Stimulated activated naive CD8-positive, alpha-beta T cell treated with anti-CD3 and anti-CD28 coated beads, Interleukin-15, Interleukin-2, amounts not matched to agents 100 ng/mL and 50 ng/mL, for 24 hours (primary cell): Measurements from ENCODE around the gene ABCA10.
"Not testable (repeated sequence)": the region's sequence is repeated elsewhere in the genome, so short reads cannot be mapped to it uniquely, and the experiment has no call there.

ENCODE experiments used
- H3K27ac Mint-ChIP-seq: one replicate; pipeline ENCODE4 v1.8.0; 2021; ENCODE audit warnings: mild to moderate bottlenecking, mixed read lengths
- H3K27me3 Mint-ChIP-seq: one replicate; pipeline ENCODE4 v1.8.0; 2021; ENCODE audit warnings: mixed read lengths
- H3K36me3 Mint-ChIP-seq: one replicate; pipeline ENCODE4 v1.8.0; 2021; ENCODE audit warnings: low read depth, mixed read lengths
- H3K4me1 Mint-ChIP-seq: one replicate; pipeline ENCODE4 v1.8.0; 2021; ENCODE audit warnings: low read depth, mixed read lengths
- H3K4me3 Mint-ChIP-seq: one replicate; pipeline ENCODE4 v1.8.0; 2021; ENCODE audit warnings: mild to moderate bottlenecking, mixed read lengths
- H3K9me3 Mint-ChIP-seq: one replicate; pipeline ENCODE4 v1.8.0; 2021; ENCODE audit warnings: mixed read lengths

ABCA10 gene, protein sequence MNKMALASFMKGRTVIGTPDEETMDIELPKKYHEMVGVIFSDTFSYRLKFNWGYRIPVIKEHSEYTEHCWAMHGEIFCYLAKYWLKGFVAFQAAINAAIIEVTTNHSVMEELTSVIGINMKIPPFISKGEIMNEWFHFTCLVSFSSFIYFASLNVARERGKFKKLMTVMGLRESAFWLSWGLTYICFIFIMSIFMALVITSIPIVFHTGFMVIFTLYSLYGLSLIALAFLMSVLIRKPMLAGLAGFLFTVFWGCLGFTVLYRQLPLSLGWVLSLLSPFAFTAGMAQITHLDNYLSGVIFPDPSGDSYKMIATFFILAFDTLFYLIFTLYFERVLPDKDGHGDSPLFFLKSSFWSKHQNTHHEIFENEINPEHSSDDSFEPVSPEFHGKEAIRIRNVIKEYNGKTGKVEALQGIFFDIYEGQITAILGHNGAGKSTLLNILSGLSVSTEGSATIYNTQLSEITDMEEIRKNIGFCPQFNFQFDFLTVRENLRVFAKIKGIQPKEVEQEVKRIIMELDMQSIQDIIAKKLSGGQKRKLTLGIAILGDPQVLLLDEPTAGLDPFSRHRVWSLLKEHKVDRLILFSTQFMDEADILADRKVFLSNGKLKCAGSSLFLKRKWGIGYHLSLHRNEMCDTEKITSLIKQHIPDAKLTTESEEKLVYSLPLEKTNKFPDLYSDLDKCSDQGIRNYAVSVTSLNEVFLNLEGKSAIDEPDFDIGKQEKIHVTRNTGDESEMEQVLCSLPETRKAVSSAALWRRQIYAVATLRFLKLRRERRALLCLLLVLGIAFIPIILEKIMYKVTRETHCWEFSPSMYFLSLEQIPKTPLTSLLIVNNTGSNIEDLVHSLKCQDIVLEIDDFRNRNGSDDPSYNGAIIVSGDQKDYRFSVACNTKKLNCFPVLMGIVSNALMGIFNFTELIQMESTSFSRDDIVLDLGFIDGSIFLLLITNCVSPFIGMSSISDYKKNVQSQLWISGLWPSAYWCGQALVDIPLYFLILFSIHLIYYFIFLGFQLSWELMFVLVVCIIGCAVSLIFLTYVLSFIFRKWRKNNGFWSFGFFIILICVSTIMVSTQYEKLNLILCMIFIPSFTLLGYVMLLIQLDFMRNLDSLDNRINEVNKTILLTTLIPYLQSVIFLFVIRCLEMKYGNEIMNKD (N-terminal part only)

GRCh38 chr17:69228576-69228975, at the start of gene ABCA10:
ABCA10 (minus strand) TSS chr17:69228824; CDS start chr17:69225358, 3,466 bp downstream.
- Mint-ChIP-seq H3K36me3 (no peaks in the 10 kb centered on the region), H3K4me1 (peaks cover 16% of the 10 kb centered on the region), H3K9me3 (peaks cover 15% of the 10 kb centered on the region), H3K4me3 (no peak within 1 kb of the TSS), H3K27ac (no peak within 1 kb of the TSS), H3K27me3 (no peaks in the 10 kb centered on the region)

- H3K4me1 Mint-ChIP-seq, H3K9me3 Mint-ChIP-seq, H3K4me3 Mint-ChIP-seq, H3K27ac Mint-ChIP-seq, H3K27me3 Mint-ChIP-seq: not testable (repeated sequence)
- peaks cover 29% of the 10 kb centered on the region for H3K36me3 Mint-ChIP-seq
These were observed 47.7 kb upstream of the ABCA10 start for GRCh38 chr17:69276279-69276678.

DNA sequence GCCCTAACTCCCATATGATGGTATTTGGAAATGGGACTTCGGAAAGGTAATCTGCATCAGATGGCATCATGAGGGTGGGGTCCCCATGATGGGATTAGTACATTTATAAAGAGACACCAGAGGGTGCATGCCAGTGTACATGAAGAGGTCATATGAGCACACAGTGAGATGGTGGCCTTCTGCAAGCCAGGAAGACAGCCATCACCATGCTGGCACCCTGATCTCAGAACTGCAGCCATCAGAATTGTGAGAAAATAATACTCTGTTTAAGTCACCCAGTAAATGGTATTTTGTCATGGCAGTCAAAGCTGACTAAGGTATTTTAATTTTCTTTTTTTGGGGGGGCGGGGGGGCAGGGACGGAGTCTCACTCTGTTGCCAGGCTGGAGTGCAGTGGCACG, 47.1 kb upstream of the ABCA10 start:
- Mint-ChIP-seq H3K27me3 (no peaks in the 10 kb centered on the region), H3K36me3 (peaks cover 29% of the 10 kb centered on the region), H3K27ac (no peak overlapping the region), H3K4me1 (no peaks in the 10 kb centered on the region), H3K9me3 (no peaks in the 10 kb centered on the region), H3K4me3 (no peak overlapping the region)

- no peaks in the 10 kb centered on the region for H3K27me3 Mint-ChIP-seq
- H3K4me3 Mint-ChIP-seq: no peak overlapping the region
- peaks cover under 1% of the 10 kb centered on the region for H3K9me3 Mint-ChIP-seq
- H3K4me1 Mint-ChIP-seq: no peaks in the 10 kb centered on the region
- H3K27ac Mint-ChIP-seq: no peak overlapping the region
- H3K36me3 Mint-ChIP-seq: peaks cover 17% of the 10 kb centered on the region
These were observed 42.4 kb upstream of the ABCA10 start for GRCh38 chr17:69271023-69271422.

- Mint-ChIP-seq H3K4me3 (no peak overlapping the region), H3K27me3 (no peaks in the 10 kb centered on the region), H3K36me3 (peaks cover 20% of the 10 kb centered on the region), H3K9me3 (peaks cover 4% of the 10 kb centered on the region), H3K27ac (no peak overlapping the region), H3K4me1 (no peaks in the 10 kb centered on the region)
These were observed 40.7 kb upstream of the ABCA10 start for GRCh38 chr17:69269131-69269998.

DNA sequence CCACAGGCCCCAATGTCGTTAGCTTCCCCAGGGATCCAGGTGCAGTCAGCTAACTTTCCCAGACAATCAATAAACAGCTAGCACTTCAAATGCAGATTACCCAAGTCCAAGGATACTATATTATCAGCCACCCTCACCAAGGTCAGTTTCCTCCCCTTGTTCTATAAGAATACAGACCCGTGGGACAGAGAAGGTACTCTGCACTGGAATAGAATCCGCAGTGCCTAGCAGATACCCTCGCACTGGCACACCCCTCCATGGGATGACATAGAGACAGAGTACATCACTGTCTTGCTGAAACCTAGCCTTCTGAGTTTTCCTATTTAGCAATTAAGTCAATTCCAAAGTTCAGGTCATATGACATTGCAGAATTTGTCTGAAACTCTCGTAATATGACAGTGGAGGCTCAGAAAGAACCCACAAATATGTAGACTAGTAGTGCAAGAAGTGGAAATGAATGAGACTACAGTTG, 40.0 kb upstream of the ABCA10 start:
- no peaks in the 10 kb centered on the region for H3K4me1 Mint-ChIP-seq
- H3K4me3 Mint-ChIP-seq: no peak overlapping the region
- no peak overlapping the region for H3K27ac Mint-ChIP-seq

GRCh38 chr17:69267219-69267618, 38.6 kb upstream of the ABCA10 start:
- no peak overlapping the region for H3K27ac Mint-ChIP-seq
- H3K27me3 Mint-ChIP-seq: no peaks in the 10 kb centered on the region
- peaks cover 4% of the 10 kb centered on the region for H3K9me3 Mint-ChIP-seq
- H3K36me3 Mint-ChIP-seq: peaks cover 21% of the 10 kb centered on the region
- H3K4me1 Mint-ChIP-seq: no peaks in the 10 kb centered on the region
- no peak overlapping the region for H3K4me3 Mint-ChIP-seq

More for the DNA sequence above, 40.0 kb upstream of the ABCA10 start:
- H3K27me3 Mint-ChIP-seq: no peaks in the 10 kb centered on the region
- H3K36me3 Mint-ChIP-seq: peaks cover 21% of the 10 kb centered on the region
- H3K9me3 Mint-ChIP-seq: peaks cover 4% of the 10 kb centered on the region

DNA sequence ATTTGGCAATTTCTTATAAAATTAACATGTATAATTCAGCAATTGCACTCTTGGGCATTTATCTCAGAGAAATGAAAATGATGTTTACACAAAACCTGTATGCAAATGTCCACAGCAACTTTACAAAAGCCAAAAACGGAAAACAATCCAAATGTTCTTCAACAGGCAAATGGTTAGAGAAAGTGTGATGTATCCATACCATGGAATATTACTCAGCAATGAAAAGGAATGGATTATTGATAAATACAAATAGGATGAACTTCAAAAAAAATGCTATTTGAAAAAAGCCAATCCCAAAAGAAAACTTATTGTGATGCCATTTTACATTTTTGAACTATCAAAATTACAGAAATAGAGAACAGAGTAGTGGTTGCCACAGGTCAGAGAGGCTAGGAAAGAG, 37.2 kb upstream of the ABCA10 start:
- Mint-ChIP-seq H3K4me1 (no peaks in the 10 kb centered on the region), H3K27me3 (no peaks in the 10 kb centered on the region), H3K36me3 (peaks cover 21% of the 10 kb centered on the region), H3K27ac (no peak overlapping the region), H3K9me3 (peaks cover 4% of the 10 kb centered on the region), H3K4me3 (no peak overlapping the region)

DNA sequence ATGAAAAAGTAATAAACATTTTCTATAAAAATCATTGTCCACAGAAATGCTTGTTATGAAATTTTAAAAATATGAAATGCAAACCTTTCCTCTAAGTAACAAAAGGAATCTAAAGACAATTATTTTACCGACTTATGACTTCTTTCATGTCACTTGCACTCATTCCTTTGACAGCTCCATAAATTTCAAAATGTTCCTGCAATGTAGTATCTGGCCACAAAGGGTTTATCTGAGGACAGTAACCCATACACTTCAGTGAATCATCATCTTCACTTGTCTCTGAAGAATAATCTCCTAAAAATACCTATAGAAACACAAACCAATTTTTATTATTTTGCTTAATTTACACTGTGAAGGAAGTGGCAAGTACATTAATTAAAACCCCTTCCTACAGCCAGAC, 25.6 kb upstream of the ABCA10 start:
- H3K27ac Mint-ChIP-seq: no peak overlapping the region
- H3K4me3 Mint-ChIP-seq: no peak overlapping the region
- no peaks in the 10 kb centered on the region for H3K27me3 Mint-ChIP-seq
- H3K9me3 Mint-ChIP-seq: no peaks in the 10 kb centered on the region
- peaks cover 18% of the 10 kb centered on the region for H3K36me3 Mint-ChIP-seq
- H3K4me1 Mint-ChIP-seq: no peaks in the 10 kb centered on the region

- Mint-ChIP-seq H3K27me3 (no peaks in the 10 kb centered on the region), H3K9me3 (no peaks in the 10 kb centered on the region), H3K27ac (no peak overlapping the region)
These were observed 22.0 kb upstream of the ABCA10 start for GRCh38 chr17:69250641-69251040.

DNA sequence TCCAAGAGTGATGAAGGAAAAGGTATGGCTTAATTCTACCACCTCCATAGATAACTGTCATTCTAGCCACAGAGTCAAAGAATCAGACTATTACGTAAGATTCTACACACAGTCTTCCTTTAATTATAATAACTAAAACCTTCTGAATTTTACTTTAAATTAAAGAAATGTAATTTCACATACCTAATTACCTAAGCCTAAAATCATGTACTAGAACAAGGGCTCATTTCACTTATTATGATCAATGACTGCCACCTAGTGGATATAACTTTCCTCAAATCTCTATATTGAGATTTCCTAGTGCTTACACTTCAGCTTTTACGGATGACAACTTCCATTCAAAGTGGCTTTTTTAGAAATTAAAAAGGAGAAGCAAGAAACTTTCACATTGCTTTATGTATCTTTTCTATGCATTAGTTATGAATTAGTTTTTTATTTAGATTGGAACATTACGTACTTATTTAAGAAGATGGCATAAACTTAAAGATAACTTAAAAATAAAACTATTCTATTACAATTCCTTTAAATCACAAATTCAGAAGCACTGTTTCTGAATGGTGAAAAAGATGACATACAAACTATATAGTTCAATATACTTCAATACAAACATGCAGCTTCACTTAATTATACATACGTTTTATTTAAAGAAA, 18.2 kb upstream of the ABCA10 start:
- Mint-ChIP-seq H3K27me3 (no peaks in the 10 kb centered on the region), H3K36me3 (peaks cover 4% of the 10 kb centered on the region), H3K4me1 (no peaks in the 10 kb centered on the region), H3K9me3 (no peaks in the 10 kb centered on the region), H3K27ac (no peak overlapping the region), H3K4me3 (no peak overlapping the region)

More at GRCh38 chr17:69250641-69251040, 22.0 kb upstream of the ABCA10 start:
- peaks cover 18% of the 10 kb centered on the region for H3K36me3 Mint-ChIP-seq
- H3K4me3 Mint-ChIP-seq: no peak overlapping the region
- H3K4me1 Mint-ChIP-seq: no peaks in the 10 kb centered on the region

DNA sequence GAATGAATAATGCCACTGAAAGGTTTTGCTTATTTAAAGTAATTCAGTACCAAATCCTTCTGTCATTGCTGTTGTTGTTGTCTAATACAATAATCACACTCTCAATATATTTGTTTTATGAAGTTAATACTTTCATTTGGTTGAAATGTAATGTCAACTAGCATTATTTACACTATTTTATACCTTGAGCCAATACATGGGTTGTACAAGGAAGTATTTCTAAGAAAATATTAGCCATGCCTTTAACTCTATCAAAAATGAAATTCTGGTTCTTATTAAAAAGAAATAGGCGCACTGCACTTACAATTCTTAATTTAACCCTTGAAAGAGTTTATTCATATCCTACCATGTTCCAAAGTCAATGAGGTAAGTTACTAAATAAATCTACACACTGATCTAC, 17.6 kb upstream of the ABCA10 start:
- no peaks in the 10 kb centered on the region for H3K4me1 Mint-ChIP-seq
- no peaks in the 10 kb centered on the region for H3K9me3 Mint-ChIP-seq
- peaks cover 5% of the 10 kb centered on the region for H3K36me3 Mint-ChIP-seq
- H3K4me3 Mint-ChIP-seq: no peak overlapping the region
- no peaks in the 10 kb centered on the region for H3K27me3 Mint-ChIP-seq
- H3K27ac Mint-ChIP-seq: no peak overlapping the region

DNA sequence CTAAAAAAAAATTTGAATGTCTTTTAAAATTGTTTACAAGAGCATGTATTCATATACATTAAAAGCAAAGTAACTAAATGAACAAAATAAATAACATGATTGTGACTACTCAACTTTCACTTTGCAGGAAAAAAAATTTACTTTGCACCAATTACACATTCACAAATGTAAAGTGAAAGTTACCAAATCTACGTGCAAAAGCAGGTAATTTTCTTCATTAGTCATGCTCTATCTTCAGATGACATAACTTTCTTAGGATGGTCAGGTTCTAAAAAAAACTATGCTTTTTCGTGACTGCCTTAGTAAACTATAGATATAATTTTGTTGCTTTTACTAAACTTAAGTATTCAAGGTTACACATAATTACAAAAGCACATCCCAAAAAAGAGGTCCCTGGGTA, 17.0 kb upstream of the ABCA10 start:
- H3K27me3 Mint-ChIP-seq: no peaks in the 10 kb centered on the region
- H3K4me3 Mint-ChIP-seq: no peak overlapping the region
- H3K27ac Mint-ChIP-seq: no peak overlapping the region
- H3K36me3 Mint-ChIP-seq: peaks cover 11% of the 10 kb centered on the region
- no peaks in the 10 kb centered on the region for H3K4me1 Mint-ChIP-seq
- H3K9me3 Mint-ChIP-seq: no peaks in the 10 kb centered on the region
